Small intestine (tissue), 7 donors: ENCODE measurements around the gene UBXN4. TPM values are rescaled to one million over a fixed set of nuclear protein-coding genes. Genes with fewer than 3 reads are reported as not detected.

Source experiments
- DNase-seq, 2 donors: peaks; one replicate each; pipeline versions ENCODE4 v3.0.0 to v3.0.0-alpha.2; 2013
- FAIRE-seq: peaks from 2 replicates; lab custom pipeline; 2012; peaks lifted over from hg19 to GRCh38; lab: Jason Lieb, UNC
- H3K27ac ChIP-seq, 3 donors: one replicate each; pipeline ENCODE4 v1.5.1; 2013; ENCODE audit warnings: low read length in 2 of 3, mild to moderate bottlenecking in 2 of 3, control low read depth in 1 of 3, inconsistent platforms in 1 of 3, low read depth in 1 of 3, moderate library complexity in 1 of 3
- H3K27me3 ChIP-seq, 3 donors: one replicate each; pipeline ENCODE4 v1.6.1; 2013; ENCODE audit warnings: low read length in 3 of 3, inconsistent platforms in 1 of 3; ENCODE audit not compliant: control insufficient read depth in 3 of 3, insufficient read depth in 3 of 3
- H3K36me3 ChIP-seq, 3 donors: one replicate each; pipeline ENCODE4 v1.6.1; 2013; ENCODE audit warnings: low read length in 3 of 3, inconsistent platforms in 1 of 3, low read depth in 1 of 3, mild to moderate bottlenecking in 1 of 3, moderate library complexity in 1 of 3; ENCODE audit not compliant: control insufficient read depth in 3 of 3, insufficient read depth in 2 of 3
- H3K4me1 ChIP-seq, 3 donors: one replicate each; pipeline ENCODE4 v1.6.1; 2013; ENCODE audit warnings: low read length in 2 of 3, inconsistent platforms in 1 of 3, low read depth in 1 of 3, mild to moderate bottlenecking in 1 of 3, moderate library complexity in 1 of 3; ENCODE audit not compliant: control insufficient read depth in 3 of 3, insufficient read depth in 2 of 3
- H3K4me3 ChIP-seq, 3 donors: one replicate each; pipeline ENCODE4 v1.5.1; 2013; ENCODE audit warnings: low read length in 3 of 3, control low read depth in 1 of 3, inconsistent platforms in 1 of 3, low read depth in 1 of 3, mild to moderate bottlenecking in 1 of 3, moderate library complexity in 1 of 3
- H3K9me3 ChIP-seq, 2 donors: one replicate each; pipeline ENCODE4 v1.6.1; 2013; ENCODE audit warnings: low read depth in 1 of 2, low read length in 1 of 2; ENCODE audit not compliant: control insufficient read depth in 2 of 2, insufficient read depth in 1 of 2
- WGBS, 3 donors: extraction: QIAGEN DNeasy Blood & Tissue Kit; methylation state at CpG; one replicate each; pipeline ENCODE4 v1.1.7; 2013; 5-methylcytosine and 5-hydroxymethylcytosine counted together
- polyA plus RNA-seq, 4 donors: library from polyadenylated mRNA; stranded (reverse) in 3 of 4; unstranded in 1 of 4; fragments of 200-250 nt in 3 of 4; fragments of 120-200 nt in 1 of 4; gene quantifications; one replicate each; pipeline versions ENCODE4 v1.2.1 to v1.2.3, GENCODE V29; 2013
- donor health status: healthy with polysubstance abuse.
- donor health status: control.
- donor health status: control.
- donor health status: Bipolar disorder and iron deficiency.
- donor health status: healthy.

The UBXN4 gene
- polyA plus RNA-seq, 4 donors = 40.0 to 129 (median 54.7) TPM

DNA sequence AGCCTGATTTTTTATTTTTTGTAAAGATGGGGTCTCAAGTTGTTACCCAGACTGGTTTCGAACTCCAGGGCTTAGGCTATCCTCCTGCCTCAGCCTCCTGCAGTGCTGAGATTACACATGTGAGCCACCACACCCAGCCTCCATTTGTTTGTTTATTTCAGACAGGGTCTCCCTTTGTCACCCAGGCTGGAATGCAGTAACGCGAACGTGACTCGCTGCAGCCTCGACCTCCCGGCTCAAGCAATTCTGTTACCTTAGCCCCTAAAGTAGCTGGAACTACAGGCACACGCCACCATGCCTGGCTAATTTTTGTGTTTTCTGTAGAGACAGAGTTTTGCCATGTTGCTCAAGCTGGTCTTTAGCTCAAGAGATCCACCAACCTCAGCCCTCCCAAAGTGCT is 27.2 kb downstream of the UBXN4 start:
- no peak overlapping the region for H3K27ac ChIP-seq
- peaks cover 9 to 56% (median 18%) of the 10 kb centered on the region in 3 donors for H3K36me3 ChIP-seq
- no peaks in the 10 kb centered on the region for H3K4me1 ChIP-seq
- peaks cover 0 to 6% of the 10 kb centered on the region in 2 donors for H3K9me3 ChIP-seq
- 96 to 100% (median 97%) methylated on average over 8 of the region's 8 CpGs for WGBS, 3 donors
- DNase-seq (no peak), FAIRE-seq (no peak)
- no peaks in the 10 kb centered on the region for H3K27me3 ChIP-seq
- no peak overlapping the region for H3K4me3 ChIP-seq

DNA sequence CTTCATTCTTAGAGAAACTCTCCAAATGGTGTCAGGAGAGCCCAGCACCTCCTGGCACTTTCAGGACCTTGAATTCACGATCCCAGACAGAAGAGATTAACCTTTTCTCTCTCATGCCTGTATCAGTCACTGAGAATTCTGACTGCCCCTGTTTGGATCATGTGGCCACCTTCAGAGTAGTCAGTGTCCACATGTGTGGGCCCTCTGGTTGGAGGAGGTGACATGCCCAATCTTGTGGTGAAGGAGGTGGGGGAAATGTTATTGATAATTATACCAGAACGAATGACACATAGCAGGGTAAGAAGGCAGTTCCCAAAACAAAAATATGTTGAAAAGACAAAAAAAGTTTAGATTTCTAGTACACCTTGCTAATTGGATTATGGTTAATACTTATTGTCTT is 31.7 kb downstream of the UBXN4 start:
- Histone ChIP-seq H3K27ac (no peak overlapping the region), H3K27me3 (no peaks in the 10 kb centered on the region), H3K9me3 (peaks cover 0 to 6% of the 10 kb centered on the region in 2 donors), H3K4me1 (no peaks in the 10 kb centered on the region), H3K4me3 (no peak overlapping the region), H3K36me3 (peaks cover 15 to 53% (median 22%) of the 10 kb centered on the region in 3 donors)
- DNase-seq (no peak), FAIRE-seq (no peak)
- WGBS, 3 donors = 85 to 95% (median 90%) methylated on average over 2 of the region's 2 CpGs

DNA sequence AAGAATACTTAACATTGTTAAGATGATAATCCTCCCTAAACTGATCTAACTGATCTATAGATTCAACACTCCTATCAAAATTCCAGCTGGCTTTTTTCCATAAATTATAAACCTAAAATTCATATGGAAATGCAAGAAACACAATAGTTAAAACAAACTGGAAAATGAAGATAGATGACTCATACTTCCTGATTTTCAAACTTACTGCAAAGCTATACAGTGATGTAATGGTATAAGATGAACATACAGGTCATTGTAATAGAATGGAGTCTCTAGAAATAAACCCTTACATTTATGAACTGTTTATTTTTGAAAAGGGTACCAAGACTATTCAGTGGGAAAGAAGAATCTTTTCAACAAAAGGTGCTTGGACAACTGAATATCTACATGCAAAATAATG is 32.3 kb downstream of the UBXN4 start:
- FAIRE-seq = no peak
- H3K4me1 ChIP-seq = no peaks in the 10 kb centered on the region
- H3K4me3 ChIP-seq = no peak overlapping the region
- no peak for DNase-seq
- H3K27me3 ChIP-seq = no peaks in the 10 kb centered on the region
- H3K9me3 ChIP-seq = peaks cover 0 to 6% of the 10 kb centered on the region in 2 donors
- peaks cover 12 to 47% (median 22%) of the 10 kb centered on the region in 3 donors for H3K36me3 ChIP-seq
- H3K27ac ChIP-seq = no peak overlapping the region

DNA sequence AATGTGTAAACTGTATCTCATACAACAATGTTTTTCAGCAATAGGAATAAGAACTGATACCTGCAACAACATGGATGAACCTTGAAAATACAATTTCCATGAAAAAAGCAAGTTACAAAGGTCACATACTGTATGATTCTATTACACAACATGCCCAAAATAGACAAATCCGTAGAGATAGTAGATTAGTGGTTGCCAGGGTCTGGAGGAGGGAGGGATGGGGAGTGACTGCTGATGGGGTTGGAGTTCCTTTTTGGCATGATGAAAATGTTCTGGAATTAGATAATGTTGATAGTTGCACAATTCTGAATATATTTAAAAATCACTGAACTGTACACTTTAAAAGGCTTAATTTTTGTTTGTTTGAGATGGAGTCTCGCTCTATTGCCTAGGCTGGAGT is 33.8 kb downstream of the UBXN4 start:
- 48 to 50% (median 50%) methylated on average over 2 of the region's 2 CpGs for WGBS, 3 donors
- DNase-seq (no peak), FAIRE-seq (no peak)
- Histone ChIP-seq H3K36me3 (peaks cover 13 to 42% (median 26%) of the 10 kb centered on the region in 3 donors), H3K4me3 (no peak overlapping the region), H3K4me1 (no peaks in the 10 kb centered on the region), H3K9me3 (peaks cover 0 to 6% of the 10 kb centered on the region in 2 donors), H3K27me3 (no peaks in the 10 kb centered on the region), H3K27ac (no peak overlapping the region)

DNA sequence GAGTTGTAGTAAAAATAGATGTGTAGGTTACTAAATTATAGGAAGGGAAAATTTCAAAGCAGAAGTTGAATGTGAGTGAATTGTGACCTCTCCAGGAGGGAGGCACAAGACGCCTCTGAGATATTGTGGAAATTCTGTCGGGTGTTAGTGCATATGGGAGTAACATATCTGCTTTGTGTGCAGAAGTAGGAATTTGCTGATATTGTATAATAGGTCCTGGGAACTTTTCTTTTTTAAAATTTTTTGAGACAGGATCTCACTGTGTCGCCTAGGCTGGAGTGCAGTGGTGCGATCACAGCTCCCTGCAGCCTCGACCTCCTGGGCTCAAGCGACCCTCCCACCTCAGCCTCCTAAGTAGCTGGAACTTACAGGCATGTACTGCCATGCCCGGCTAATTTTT is 34.7 kb downstream of the UBXN4 start:
- Histone ChIP-seq H3K27ac (no peak overlapping the region), H3K27me3 (no peaks in the 10 kb centered on the region), H3K36me3 (peaks cover 11 to 41% (median 20%) of the 10 kb centered on the region in 3 donors), H3K4me3 (no peak overlapping the region), H3K4me1 (no peaks in the 10 kb centered on the region), H3K9me3 (peaks cover 0 to 6% of the 10 kb centered on the region in 2 donors)
- no peak for DNase-seq
- WGBS, 3 donors = 97 to 99% (median 99%) methylated on average over 7 of the region's 7 CpGs
- FAIRE-seq = no peak

DNA sequence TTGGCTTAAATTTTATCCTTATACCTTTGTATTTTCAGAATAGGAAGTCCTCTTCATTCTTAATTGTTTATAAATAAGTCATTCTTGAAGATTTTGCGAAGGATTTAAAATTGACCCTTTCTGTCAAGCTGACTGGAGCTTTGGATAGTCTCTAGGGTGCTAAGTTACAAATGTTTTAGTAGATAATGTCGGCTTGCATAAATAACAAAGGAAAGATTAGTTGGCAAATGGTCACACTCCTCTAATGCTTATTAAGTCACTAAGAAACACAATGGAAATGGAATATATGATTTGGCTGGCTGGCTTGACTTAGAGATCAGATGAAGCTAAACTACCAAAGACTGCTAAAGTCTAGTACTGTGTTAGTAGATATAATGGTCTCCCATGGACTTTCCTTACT is 40.6 kb downstream of the UBXN4 start:
- H3K4me1 ChIP-seq = no peaks in the 10 kb centered on the region
- FAIRE-seq = no peak
- no peaks in the 10 kb centered on the region for H3K27me3 ChIP-seq
- no peak overlapping the region for H3K27ac ChIP-seq
- H3K9me3 ChIP-seq = peaks cover 0 to 6% of the 10 kb centered on the region in 2 donors
- peaks cover 5 to 20% (median 12%) of the 10 kb centered on the region in 3 donors for H3K36me3 ChIP-seq
- no peak for DNase-seq
- no peak overlapping the region for H3K4me3 ChIP-seq
- 93 to 96% (median 94%) methylated on average over 2 of the region's 2 CpGs for WGBS, 3 donors

DNA sequence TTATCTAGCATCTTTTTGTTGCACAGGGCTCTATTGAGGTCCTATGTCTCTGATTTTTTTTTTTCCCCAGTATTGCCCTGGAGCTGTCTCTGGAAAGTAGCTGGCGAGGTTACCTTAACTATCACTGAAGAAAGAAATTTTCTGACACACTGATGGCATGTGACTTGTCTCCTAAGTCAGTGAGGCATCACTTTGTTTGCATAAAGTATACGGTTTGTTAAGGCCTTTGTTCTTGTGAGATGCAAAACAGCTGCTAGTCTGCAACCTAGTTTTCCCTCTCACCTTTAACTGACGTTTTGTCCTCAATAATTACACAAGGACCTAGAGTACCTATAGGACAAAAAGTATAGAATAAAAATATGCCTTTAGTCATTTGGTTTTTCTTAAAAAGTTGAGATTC is 41.8 kb downstream of the UBXN4 start:
- no peaks in the 10 kb centered on the region for H3K27me3 ChIP-seq
- H3K4me3 ChIP-seq = no peak overlapping the region
- no peak for FAIRE-seq
- peaks cover 8 to 19% (median 17%) of the 10 kb centered on the region in 3 donors for H3K36me3 ChIP-seq
- H3K9me3 ChIP-seq = peaks cover 0 to 6% of the 10 kb centered on the region in 2 donors
- DNase-seq = no peak
- H3K4me1 ChIP-seq = no peaks in the 10 kb centered on the region
- no peak overlapping the region for H3K27ac ChIP-seq
- 75 to 82% (median 82%) methylated on average over 3 of the region's 3 CpGs for WGBS, 3 donors

DNA sequence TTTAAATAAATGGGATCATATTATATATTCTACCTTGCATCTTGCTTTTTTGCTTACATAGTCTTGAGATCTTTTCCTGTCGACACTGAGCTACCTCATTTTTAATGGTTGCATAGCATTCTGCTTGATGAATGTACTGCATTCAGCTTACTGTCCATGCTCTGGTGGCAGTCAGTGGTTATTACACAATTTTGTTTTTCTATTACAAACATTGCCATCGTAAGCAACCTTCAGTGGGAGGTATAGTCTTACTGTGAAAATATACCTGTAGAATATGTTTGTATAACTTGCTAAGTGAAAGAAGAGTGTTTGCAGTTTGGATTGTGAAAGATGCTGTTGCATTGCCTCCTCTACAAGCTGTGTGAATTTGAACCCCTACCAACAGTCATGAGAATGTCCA is 43.4 kb downstream of the UBXN4 start:
- Histone ChIP-seq H3K4me1 (no peaks in the 10 kb centered on the region), H3K36me3 (peaks cover 8 to 27% (median 23%) of the 10 kb centered on the region in 3 donors), H3K27me3 (no peaks in the 10 kb centered on the region), H3K9me3 (peaks cover 0 to 6% of the 10 kb centered on the region in 2 donors), H3K4me3 (no peak overlapping the region), H3K27ac (no peak overlapping the region)
- FAIRE-seq (no peak), DNase-seq (peak in 1 of 2 donors; percentile 64)
- WGBS, 3 donors = 91 to 98% (median 96%) methylated on average over 2 of the region's 2 CpGs

DNA sequence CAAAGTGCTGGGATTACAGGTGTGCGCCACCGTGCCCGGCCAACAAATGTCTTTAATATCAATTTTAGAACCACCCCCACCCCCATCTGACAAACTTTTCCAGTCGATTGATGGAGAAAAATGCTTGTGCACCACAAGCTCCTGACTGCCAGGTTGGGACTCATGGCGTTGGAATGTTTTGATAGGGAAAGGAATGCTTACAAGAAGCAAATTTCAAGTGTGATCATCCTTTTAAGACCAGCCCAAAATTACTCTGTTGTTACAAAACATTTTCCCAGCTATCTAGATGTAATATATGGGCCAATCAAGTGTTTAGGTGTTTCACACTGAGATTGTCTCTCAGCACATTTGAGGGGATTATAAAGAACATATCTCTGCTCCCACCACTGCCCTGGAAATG is 45.2 kb downstream of the UBXN4 start:
- WGBS, 3 donors = 85 to 95% (median 95%) methylated on average over 5 of the region's 5 CpGs
- Histone ChIP-seq H3K36me3 (peaks cover 5 to 37% (median 21%) of the 10 kb centered on the region in 3 donors), H3K27me3 (no peaks in the 10 kb centered on the region), H3K27ac (no peak overlapping the region), H3K4me3 (no peak overlapping the region), H3K4me1 (no peaks in the 10 kb centered on the region), H3K9me3 (peaks cover 0 to 6% of the 10 kb centered on the region in 2 donors)
- DNase-seq = no peak
- FAIRE-seq = no peak
